Osteoblast (primary cell): ENCODE measurements around the gene SCTR. TPM values are rescaled to one million over a fixed set of nuclear protein-coding genes. Genes with fewer than 3 reads are reported as not detected.

Experiments used
- DNase-seq: peaks from one replicate; pipeline ENCODE4 v3.0.0; 2011; ENCODE audit warnings: low spot score, mixed read lengths; ENCODE audit not compliant: insufficient read length; ENCODE audit errors: missing footprints
- H2AFZ ChIP-seq: 2 replicates; pipeline ENCODE4 v1.6.0; 2011; ENCODE audit warnings: mild to moderate bottlenecking, low read length
- H3K27ac ChIP-seq: 2 replicates; pipeline ENCODE4 v1.5.1; 2011; ENCODE audit warnings: mild to moderate bottlenecking, low read depth, low read length, moderate library complexity
- H3K27me3 ChIP-seq: 2 replicates; pipeline ENCODE4 v1.6.0; 2012; ENCODE audit warnings: mild to moderate bottlenecking, control low read depth, inconsistent platforms, low read length, moderate library complexity; ENCODE audit not compliant: insufficient read depth
- H3K36me3 ChIP-seq: 2 replicates; pipeline ENCODE4 v1.5.1; 2011; ENCODE audit warnings: mild to moderate bottlenecking, low read length, control low read depth, moderate library complexity; ENCODE audit not compliant: insufficient read depth
- H3K4me1 ChIP-seq: 2 replicates; pipeline ENCODE4 v1.5.1; 2011; ENCODE audit warnings: mild to moderate bottlenecking, low read length, control low read depth, moderate library complexity; ENCODE audit not compliant: insufficient read depth
- H3K4me2 ChIP-seq: 2 replicates; pipeline ENCODE4 v1.6.0; 2011; ENCODE audit warnings: mild to moderate bottlenecking, low read length; ENCODE audit not compliant: insufficient read depth
- H3K4me3 ChIP-seq: fragments of 200-600 bp; sonication (generic); 3 replicates; pipeline ENCODE4 v1.5.1; 2012; ENCODE audit warnings: mild to moderate bottlenecking, low read length, inconsistent platforms; ENCODE audit not compliant: insufficient read depth
- H3K79me2 ChIP-seq: 2 replicates; pipeline ENCODE4 v1.6.0; 2012; ENCODE audit warnings: mild to moderate bottlenecking, low read length, control low read depth, inconsistent platforms; ENCODE audit not compliant: insufficient read depth
- H3K9me3 ChIP-seq: 2 replicates; pipeline ENCODE4 v1.5.1; 2011; ENCODE audit warnings: low read depth, low read length, control low read depth
- H4K20me1 ChIP-seq: 2 replicates; pipeline ENCODE4 v1.6.0; 2012; ENCODE audit warnings: mild to moderate bottlenecking, low read length, control low read depth; ENCODE audit not compliant: insufficient read depth
- total RNA-seq: library from RNA; depleted of rRNA; stranded (reverse); fragments of >200 nt; gene quantifications from 2 replicates; pipeline ENCODE4 v1.2.3, GENCODE V29; 2012
- TF ChIP-seq, protein P1 (sequence below): IDR thresholded peaks from 2 replicates; pipeline ENCODE4 v1.5.1; 2011; ENCODE audit warnings: mild to moderate bottlenecking, low read depth, low read length, moderate library complexity; ENCODE audit errors: extremely low read depth

The SCTR gene
- total RNA-seq, 1 donor, result not detected

DNA sequence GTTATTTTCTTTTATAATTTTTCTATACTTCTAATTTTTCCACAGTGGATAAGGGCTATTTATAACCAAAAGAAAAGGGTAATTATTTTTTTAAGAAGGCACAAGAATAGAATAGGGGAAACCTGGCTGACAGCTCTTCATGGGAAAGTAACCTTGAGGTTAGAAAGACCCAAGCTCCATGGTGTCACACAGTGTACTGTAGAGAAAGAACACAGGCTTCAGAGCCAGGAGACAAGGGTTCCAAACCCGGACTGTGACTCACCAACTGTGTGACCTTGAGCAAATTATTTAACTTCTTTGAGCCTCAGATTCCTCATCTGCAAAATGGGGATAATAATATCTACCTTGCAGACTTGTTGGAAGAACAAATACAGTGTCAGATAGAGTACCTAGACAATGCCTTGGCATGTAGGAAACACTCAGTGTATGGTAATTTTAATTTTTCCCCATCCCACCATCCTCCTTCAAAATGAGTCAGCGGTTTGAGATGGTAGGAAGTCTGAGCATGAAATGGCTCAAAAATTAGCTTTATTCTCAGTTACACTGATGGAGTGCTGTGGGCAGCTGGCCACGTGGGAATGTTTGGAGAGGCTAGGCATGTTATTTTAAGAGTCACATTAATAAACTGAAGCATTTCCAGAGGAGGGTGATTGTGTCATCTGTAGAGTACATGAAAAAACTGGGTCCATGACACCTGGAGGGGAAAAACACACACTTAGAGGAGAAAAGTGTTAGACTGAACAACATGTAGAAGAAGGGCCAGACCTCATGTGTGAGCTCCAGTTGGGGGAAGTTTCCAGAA is 55.9 kb downstream of the SCTR start:
- H3K9me3 ChIP-seq, result no peaks in the 10 kb centered on the region
- peaks cover 8% of the 10 kb centered on the region for H3K4me1 ChIP-seq
- no peak overlapping the region for H3K27ac ChIP-seq
- no peaks in the 10 kb centered on the region for H3K27me3 ChIP-seq
- no peaks in the 10 kb centered on the region for H3K79me2 ChIP-seq
- H3K36me3 ChIP-seq, result no peaks in the 10 kb centered on the region
- H3K4me2 ChIP-seq, result no peak overlapping the region
- no peak overlapping the region for H3K4me3 ChIP-seq
- DNase-seq, result no peak
- TF ChIP-seq, protein P1, sequence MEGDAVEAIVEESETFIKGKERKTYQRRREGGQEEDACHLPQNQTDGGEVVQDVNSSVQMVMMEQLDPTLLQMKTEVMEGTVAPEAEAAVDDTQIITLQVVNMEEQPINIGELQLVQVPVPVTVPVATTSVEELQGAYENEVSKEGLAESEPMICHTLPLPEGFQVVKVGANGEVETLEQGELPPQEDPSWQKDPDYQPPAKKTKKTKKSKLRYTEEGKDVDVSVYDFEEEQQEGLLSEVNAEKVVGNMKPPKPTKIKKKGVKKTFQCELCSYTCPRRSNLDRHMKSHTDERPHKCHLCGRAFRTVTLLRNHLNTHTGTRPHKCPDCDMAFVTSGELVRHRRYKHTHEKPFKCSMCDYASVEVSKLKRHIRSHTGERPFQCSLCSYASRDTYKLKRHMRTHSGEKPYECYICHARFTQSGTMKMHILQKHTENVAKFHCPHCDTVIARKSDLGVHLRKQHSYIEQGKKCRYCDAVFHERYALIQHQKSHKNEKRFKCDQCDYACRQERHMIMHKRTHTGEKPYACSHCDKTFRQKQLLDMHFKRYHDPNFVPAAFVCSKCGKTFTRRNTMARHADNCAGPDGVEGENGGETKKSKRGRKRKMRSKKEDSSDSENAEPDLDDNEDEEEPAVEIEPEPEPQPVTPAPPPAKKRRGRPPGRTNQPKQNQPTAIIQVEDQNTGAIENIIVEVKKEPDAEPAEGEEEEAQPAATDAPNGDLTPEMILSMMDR, result no peak
- H2AFZ ChIP-seq, result no peak overlapping the region
- H4K20me1 ChIP-seq, result no peaks in the 10 kb centered on the region

DNA sequence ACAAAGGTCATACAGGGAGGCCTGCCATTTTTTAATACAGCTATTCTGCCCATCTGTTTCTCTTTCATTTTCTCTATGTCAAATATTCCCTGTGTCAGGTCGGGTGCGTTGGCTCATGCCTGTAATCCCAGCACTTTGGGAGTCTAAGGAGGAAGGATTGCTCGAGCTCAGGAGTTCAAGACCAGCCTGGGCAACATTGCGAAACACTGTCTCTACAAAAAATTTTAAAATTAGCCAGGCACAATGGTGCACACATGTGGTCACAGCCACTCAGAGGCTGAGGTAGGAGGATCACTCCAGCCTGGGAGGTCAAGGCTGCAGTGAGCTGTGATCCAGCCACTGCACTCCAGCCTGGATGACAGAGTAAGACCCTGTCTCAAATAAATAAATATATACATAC is 57.9 kb downstream of the SCTR start:
- Histone ChIP-seq H3K36me3 (no peaks in the 10 kb centered on the region), H3K27ac (no peak overlapping the region), H3K9me3 (no peaks in the 10 kb centered on the region), H2AFZ (no peak overlapping the region), H3K4me1 (peaks cover 11% of the 10 kb centered on the region), H4K20me1 (no peaks in the 10 kb centered on the region), H3K4me2 (no peak overlapping the region), H3K4me3 (no peak overlapping the region), H3K27me3 (no peaks in the 10 kb centered on the region), H3K79me2 (no peaks in the 10 kb centered on the region)
- TF ChIP-seq, protein P1, result no peak
- DNase-seq, result no peak

DNA sequence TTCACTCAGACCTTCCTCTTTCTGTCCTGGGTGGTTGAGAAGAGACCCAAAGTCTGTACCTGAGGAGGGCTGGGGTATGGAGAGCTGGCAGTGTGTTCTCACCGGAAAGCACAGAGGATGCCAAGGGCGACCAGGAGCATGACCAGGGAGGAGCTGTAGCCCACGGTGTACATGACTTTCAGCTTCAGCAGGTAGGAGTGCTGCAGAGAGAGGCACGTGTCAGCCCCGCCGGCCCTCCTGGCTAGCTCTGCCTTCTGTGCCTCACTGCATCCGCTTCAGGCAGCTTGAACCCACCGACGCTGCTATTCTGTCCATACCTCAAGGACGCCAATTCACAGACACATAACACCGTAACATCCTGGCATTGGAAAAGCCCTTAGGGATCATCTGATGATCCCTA is 58.6 kb downstream of the SCTR start:
- Histone ChIP-seq H2AFZ (no peak overlapping the region), H3K36me3 (no peaks in the 10 kb centered on the region), H4K20me1 (no peaks in the 10 kb centered on the region), H3K4me3 (no peak overlapping the region), H3K9me3 (no peaks in the 10 kb centered on the region), H3K4me2 (no peak overlapping the region), H3K27ac (no peak overlapping the region), H3K27me3 (no peaks in the 10 kb centered on the region), H3K79me2 (no peaks in the 10 kb centered on the region), H3K4me1 (peaks cover 11% of the 10 kb centered on the region)
- no peak for DNase-seq
- TF ChIP-seq, protein P1, result no peak

DNA sequence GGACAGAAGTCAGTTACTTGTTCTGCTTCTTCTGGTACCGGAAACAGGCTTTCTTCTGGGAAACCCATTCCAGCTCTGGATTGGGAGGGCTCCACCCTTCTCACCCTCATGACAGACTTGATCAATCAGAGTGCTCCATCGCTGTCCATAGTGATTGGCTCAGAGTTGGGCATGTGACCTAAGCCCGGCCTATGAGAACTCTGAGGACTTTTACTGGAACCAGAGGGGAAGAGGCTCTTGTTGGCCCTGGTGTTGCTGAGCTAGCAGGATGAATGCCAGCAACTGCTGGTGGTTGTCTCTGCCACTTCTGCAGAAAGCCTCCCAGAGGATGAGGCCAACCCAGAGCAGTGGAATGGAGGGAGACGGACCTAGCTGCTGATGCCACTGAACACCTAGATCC is 59.3 kb downstream of the SCTR start:
- Histone ChIP-seq H4K20me1 (no peaks in the 10 kb centered on the region), H3K4me3 (no peak overlapping the region), H3K4me2 (no peak overlapping the region), H3K4me1 (peaks cover 11% of the 10 kb centered on the region), H3K9me3 (no peaks in the 10 kb centered on the region), H3K27me3 (no peaks in the 10 kb centered on the region), H3K79me2 (no peaks in the 10 kb centered on the region), H3K36me3 (no peaks in the 10 kb centered on the region), H2AFZ (no peak overlapping the region), H3K27ac (no peak overlapping the region)
- TF ChIP-seq, protein P1, result no peak
- no peak for DNase-seq
